ENCODE data around the gene MATCAP1.

DNA sequence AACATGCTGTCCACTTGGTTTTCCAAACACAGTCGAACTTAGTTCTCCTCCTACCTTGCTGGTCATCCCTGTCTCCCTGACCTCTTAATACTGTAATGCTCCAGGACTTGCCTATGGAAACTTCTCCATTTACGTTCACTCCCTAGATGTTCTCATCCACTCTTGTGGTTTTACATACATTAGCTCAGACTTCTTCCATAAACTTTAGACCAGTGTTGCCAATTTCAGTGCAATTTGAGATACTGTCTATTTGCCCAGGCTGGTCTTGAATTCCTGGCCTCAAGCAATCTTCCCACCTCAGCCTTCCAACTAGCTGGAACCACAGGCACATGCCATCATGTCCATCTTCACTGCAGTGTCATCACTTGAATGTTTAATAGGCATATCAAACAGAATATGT lies 1.5 kb downstream of the MATCAP1 start:
- TF ChIP-seq EZH2phosphoT487 (IDR thresholded peaks at IDR 0.05; ENCODE audit: insufficient read depth, low read depth) (no peak), EZH2 (IDR thresholded peaks at IDR 0.05; ENCODE audit: insufficient read depth, poor library complexity, severe bottlenecking) (no peak)

Data from GM23248 (cell line).